ENCODE results near the gene NUP153. TPM values are rescaled to one million over a fixed set of nuclear protein-coding genes. Genes with fewer than 3 reads are reported as not detected.
A peak's percentile ranks its signal among the peaks of the same experiment; 100 is the strongest.

NUP153 gene
- total RNA-seq, 3 donors from 2014 or later (not counting 1 experiment from before 2014, with no cell fraction given) = 67.5 to 74.9 (median 68.0) TPM

- Mint-ChIP-seq H3K9me3 (no peaks in the 10 kb centered on the region), H3K27ac (no peak overlapping the region), H3K36me3 (no peaks in the 10 kb centered on the region), H3K27me3 (ENCODE audit: low read depth in 2 of 2) (peaks cover 0 to 3% of the 10 kb centered on the region in 2 donors), H3K4me3 (no peak overlapping the region), H3K4me1 (peaks cover 10 to 11% of the 10 kb centered on the region in 2 donors)
- H3K9me3 ChIP-seq (ENCODE audit: control insufficient read depth, insufficient read depth, low read length) = no peaks in the 10 kb centered on the region
- no peak overlapping the region for H3K4me3 ChIP-seq (ENCODE audit: low read length)
- intact Hi-C loops (cut with micrococcal nuclease) = no loop called here
- DNase-seq (no peak), ATAC-seq (no peak)
- no peak for TF ChIP-seq CTCF (IDR thresholded peaks at IDR 0.05)
- H3K4me1 ChIP-seq (ENCODE audit: control insufficient read depth, insufficient read depth, low read length) = peaks cover 6% of the 10 kb centered on the region
- no peak overlapping the region for H3K27ac ChIP-seq (ENCODE audit: low read length)
- WGBS (ENCODE audit: insufficient coverage) = 94% methylated on average over 3 of the region's 3 CpGs
- no peaks in the 10 kb centered on the region for H3K36me3 ChIP-seq (ENCODE audit: control insufficient read depth, insufficient read depth, low read length)
- no peaks in the 10 kb centered on the region for H3K27me3 ChIP-seq (ENCODE audit: control insufficient read depth, insufficient read depth, low read length)
Observed at GRCh38 chr6:17719323-17720041, 12.8 kb upstream of the NUP153 start.

GRCh38 chr6:17716221-17716620 lies 9.5 kb upstream of the NUP153 start:
- no peaks in the 10 kb centered on the region for H3K9me3 Mint-ChIP-seq
- no peak for ATAC-seq
- peaks cover 10 to 14% of the 10 kb centered on the region in 2 donors for H3K4me1 Mint-ChIP-seq

GRCh38 chr6:17714879-17715851 lies 8.4 kb upstream of the NUP153 start:
- ATAC-seq = peak; percentile 78 to 93 (median 84)
- H3K36me3 Mint-ChIP-seq = no peaks in the 10 kb centered on the region
- DNase-seq = peak in 1 of 2 donors; percentile 41
- no peaks in the 10 kb centered on the region for H3K9me3 Mint-ChIP-seq
- H3K4me3 ChIP-seq (ENCODE audit: low read length) = no peak overlapping the region
- H3K27ac ChIP-seq (ENCODE audit: low read length) = peak overlapping the region; percentile 65
- WGBS (ENCODE audit: insufficient coverage) = 60% methylated on average over 10 of the region's 10 CpGs
- H3K4me3 Mint-ChIP-seq = peak overlapping the region; percentile 55
- H3K9me3 ChIP-seq (ENCODE audit: control insufficient read depth, insufficient read depth, low read length) = no peaks in the 10 kb centered on the region
- intact Hi-C loops (cut with micrococcal nuclease) = no loop called here
- peak overlapping the region; percentile 86 to 88 for H3K27ac Mint-ChIP-seq
- H3K4me1 Mint-ChIP-seq = peaks cover 10 to 14% of the 10 kb centered on the region in 2 donors
- no peaks in the 10 kb centered on the region for H3K36me3 ChIP-seq (ENCODE audit: control insufficient read depth, insufficient read depth, low read length)
- no peaks in the 10 kb centered on the region for H3K27me3 ChIP-seq (ENCODE audit: control insufficient read depth, insufficient read depth, low read length)
- no peaks in the 10 kb centered on the region for H3K27me3 Mint-ChIP-seq (ENCODE audit: low read depth in 2 of 2)
- H3K4me1 ChIP-seq (ENCODE audit: control insufficient read depth, insufficient read depth, low read length) = peaks cover 6% of the 10 kb centered on the region
- no peak for TF ChIP-seq CTCF (IDR thresholded peaks at IDR 0.05)

More at GRCh38 chr6:17716221-17716620, 9.5 kb upstream of the NUP153 start:
- H3K36me3 ChIP-seq (ENCODE audit: control insufficient read depth, insufficient read depth, low read length) = no peaks in the 10 kb centered on the region
- peaks cover 6% of the 10 kb centered on the region for H3K4me1 ChIP-seq (ENCODE audit: control insufficient read depth, insufficient read depth, low read length)
- TF ChIP-seq CTCF (IDR thresholded peaks at IDR 0.05) = no peak
- DNase-seq = no peak
- intact Hi-C loops (cut with micrococcal nuclease) = no loop called here
- Mint-ChIP-seq H3K27me3 (ENCODE audit: low read depth in 2 of 2) (no peaks in the 10 kb centered on the region), H3K36me3 (no peaks in the 10 kb centered on the region), H3K4me3 (no peak overlapping the region), H3K27ac (peak overlapping the region in 1 of 2 donors; percentile 60)
- no peaks in the 10 kb centered on the region for H3K27me3 ChIP-seq (ENCODE audit: control insufficient read depth, insufficient read depth, low read length)
- H3K27ac ChIP-seq (ENCODE audit: low read length) = no peak overlapping the region
- 72% methylated on average over 2 of the region's 2 CpGs for WGBS (ENCODE audit: insufficient coverage)
- H3K4me3 ChIP-seq (ENCODE audit: low read length) = no peak overlapping the region
- H3K9me3 ChIP-seq (ENCODE audit: control insufficient read depth, insufficient read depth, low read length) = no peaks in the 10 kb centered on the region

Measured in natural killer cell (primary cell).